Mammary epithelial cell (primary cell): ENCODE results near the gene DAZ3.
"Not testable (repeated sequence)": the region's sequence is repeated elsewhere in the genome, so short reads cannot be mapped to it uniquely, and the experiment has no call there.

ENCODE experiments used
- EZH2 ChIP-seq: IDR thresholded peaks from 2 replicates; pipeline ENCODE4 v1.6.1; 2012; ENCODE audit warnings: low read length, inconsistent platforms, borderline replicate concordance
- TF ChIP-seq, protein P1 (sequence below), 2 donors: IDR thresholded peaks in 1 of 2; conservative IDR thresholded peaks in 1 of 2; 2 replicates each; pipeline ENCODE4 v1.5.1; 2011 to 2012; ENCODE audit warnings: inconsistent platforms in 2 of 2, low read length in 2 of 2, mild to moderate bottlenecking in 2 of 2, control low read depth in 1 of 2, low read depth in 1 of 2; ENCODE audit not compliant: insufficient read depth in 1 of 2; ENCODE audit errors: extremely low read depth in 1 of 2

DNA sequence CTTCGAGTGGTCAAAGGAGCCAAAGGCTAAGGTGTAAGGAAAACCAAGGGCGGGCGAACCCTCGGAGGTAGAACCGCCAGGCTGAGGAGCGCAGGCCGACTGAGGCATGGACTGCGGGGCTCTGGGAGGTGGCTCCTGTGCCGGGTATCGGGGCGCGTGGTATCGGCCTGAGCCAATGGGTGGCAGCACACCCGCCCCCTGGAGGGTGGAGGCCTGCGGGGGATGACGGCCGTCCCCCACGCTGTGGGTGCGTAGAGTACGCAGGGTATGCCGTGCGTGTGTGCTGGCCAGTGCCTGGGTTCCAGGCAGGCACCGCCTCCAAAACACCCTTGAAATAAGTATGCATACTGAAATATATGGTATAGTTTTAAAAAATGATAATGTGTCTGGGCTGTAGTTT is at the start of gene DAZ3:
- TF ChIP-seq EZH2 = not testable (repeated sequence)
- TF ChIP-seq, protein P1, sequence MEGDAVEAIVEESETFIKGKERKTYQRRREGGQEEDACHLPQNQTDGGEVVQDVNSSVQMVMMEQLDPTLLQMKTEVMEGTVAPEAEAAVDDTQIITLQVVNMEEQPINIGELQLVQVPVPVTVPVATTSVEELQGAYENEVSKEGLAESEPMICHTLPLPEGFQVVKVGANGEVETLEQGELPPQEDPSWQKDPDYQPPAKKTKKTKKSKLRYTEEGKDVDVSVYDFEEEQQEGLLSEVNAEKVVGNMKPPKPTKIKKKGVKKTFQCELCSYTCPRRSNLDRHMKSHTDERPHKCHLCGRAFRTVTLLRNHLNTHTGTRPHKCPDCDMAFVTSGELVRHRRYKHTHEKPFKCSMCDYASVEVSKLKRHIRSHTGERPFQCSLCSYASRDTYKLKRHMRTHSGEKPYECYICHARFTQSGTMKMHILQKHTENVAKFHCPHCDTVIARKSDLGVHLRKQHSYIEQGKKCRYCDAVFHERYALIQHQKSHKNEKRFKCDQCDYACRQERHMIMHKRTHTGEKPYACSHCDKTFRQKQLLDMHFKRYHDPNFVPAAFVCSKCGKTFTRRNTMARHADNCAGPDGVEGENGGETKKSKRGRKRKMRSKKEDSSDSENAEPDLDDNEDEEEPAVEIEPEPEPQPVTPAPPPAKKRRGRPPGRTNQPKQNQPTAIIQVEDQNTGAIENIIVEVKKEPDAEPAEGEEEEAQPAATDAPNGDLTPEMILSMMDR (conservative IDR thresholded peaks at IDR 0.05 in 1 of 2, IDR thresholded peaks at IDR 0.05 in 1 of 2; ENCODE audit: extremely low read depth in 1 of 2, insufficient read depth in 1 of 2, low read depth in 1 of 2, low read length in 2 of 2) = not testable (repeated sequence)
